Right lobe of liver (tissue), 6 donors: ENCODE results near the gene MAEL. TPM values are rescaled to one million over a fixed set of nuclear protein-coding genes. Genes with fewer than 3 reads are reported as not detected.

Source experiments
- ATAC-seq, 4 donors: fragments of 200-7000 bp; cut with Tn5 transposase; one replicate each; pipeline ENCODE4 v1.9.1; 2020; ENCODE audit warnings: mild to moderate bottlenecking in 4 of 4, moderate library complexity in 4 of 4
- DNase-seq, 3 donors: peaks; one replicate each; pipeline ENCODE4 v3.0.0-alpha.2; 2020
- H3K27ac ChIP-seq, 3 donors: fragments of 200-600 bp; one replicate each; pipeline ENCODE4 v1.8.0; 2022
- H3K27me3 ChIP-seq, 2 donors: fragments of 200-600 bp; one replicate each; pipeline ENCODE4 v1.8.0; 2022
- H3K36me3 ChIP-seq, 4 donors: fragments of 200-600 bp; sonication (generic) in 1 of 4; one replicate each; pipeline versions ENCODE4 v1.5.1 to v1.8.0; 2017 to 2022; ENCODE audit warnings: control low read depth in 1 of 4
- H3K4me1 ChIP-seq, 4 donors: fragments of 200-600 bp; sonication (generic) in 1 of 4; one replicate each; pipeline versions ENCODE4 v1.5.1 to v1.8.0; 2017 to 2022; ENCODE audit warnings: control low read depth in 1 of 4
- H3K4me3 ChIP-seq, 3 donors: fragments of 200-600 bp; one replicate each; pipeline ENCODE4 v1.8.0; 2022
- H3K9me3 ChIP-seq, 4 donors: fragments of 200-600 bp; sonication (generic) in 1 of 4; one replicate each; pipeline versions ENCODE4 v1.5.1 to v1.8.0; 2017 to 2022; ENCODE audit warnings: control low read depth in 1 of 4
- CTCF ChIP-seq, 4 donors: fragments of 200-600 bp in 3 of 4; fragments of 450-650 bp in 1 of 4; IDR thresholded peaks; one replicate each; pipeline versions ENCODE4 v1.5.1 to v1.8.0; 2016 to 2022; ENCODE audit warnings: antibody characterized with exemption in 4 of 4, mild to moderate bottlenecking in 2 of 4
- POLR2A ChIP-seq: fragments of 450-650 bp; IDR thresholded peaks from one replicate; pipeline ENCODE4 v1.6.1; 2017; ENCODE audit warnings: antibody characterized with exemption, mild to moderate bottlenecking
- WGBS: methylation state at CpG from one replicate; pipeline ENCODE4 v1.1.6; 2018; ENCODE audit warnings: low coverage, low lambda C conversion rate; ENCODE audit not compliant: insufficient coverage; ENCODE audit errors: missing lambda C conversion rate; 5-methylcytosine and 5-hydroxymethylcytosine counted together
- intact Hi-C, 2 donors: fragments of 100-400 bp; cut with DNase I; formaldehyde crosslinking; loops; one replicate each; pipeline versions ENCODE4 v1.11.2 to v1.14.1; 2022
- total RNA-seq, 6 experiments: library from RNA; depleted of rRNA in 2 of 6; stranded (reverse); fragments of >200 nt in 2 of 6; fragmentation: NEBNext Ultra II Directional in 3 of 6; extraction: Animal tissue kit (Norgen Biotek cat#: 25700) in 3 of 6; gene quantifications; one replicate each; pipeline versions ENCODE4 v1.1.0 to v1.2.4, GENCODE V29; 2016 to 2023
- donor health status: DM: no; HTN: yes; CAD: no.
- donor health status: DM: no; HTN: no; CAD: no.
- donor health status: DM: no; HTN: no; CAD: no.
- donor health status: DM: no; HTN: yes; CAD: no.
- donor health status: DM: no; HTN: yes; CAD: no.

Gene MAEL
- total RNA-seq, 6 experiments from 2014 or later = 0.15 TPM; not detected in 5

GRCh38 chr1:167054946-167055630, 66.0 kb downstream of the MAEL start:
- Histone ChIP-seq H3K4me3 (no peak overlapping the region), H3K4me1 (peaks cover 0 to 3% (median 0%) of the 10 kb centered on the region in 4 donors), H3K27me3 (no peaks in the 10 kb centered on the region), H3K36me3 (no peaks in the 10 kb centered on the region), H3K9me3 (no peaks in the 10 kb centered on the region), H3K27ac (no peak overlapping the region)
- intact Hi-C loops = loop anchor here (10.0 kb wide), 1 partner anchor 80 kb away; the partner anchor contains the start of gene ILDR2 (in 2 of the 2)
- DNase-seq = no peak
- ATAC-seq = no peak
- TF ChIP-seq CTCF (IDR thresholded peaks at IDR 0.05) (no peak), POLR2A (no peak)
- no CpG with 5 or more reads among the region's 14 CpGs for WGBS

- H3K4me1 ChIP-seq = peaks cover 0 to 3% (median 0%) of the 10 kb centered on the region in 4 donors
- no peak overlapping the region for H3K27ac ChIP-seq
- H3K27me3 ChIP-seq = no peaks in the 10 kb centered on the region
- no peak for DNase-seq
- no peak overlapping the region for H3K4me3 ChIP-seq
- 40% methylated on average over 9 of the region's 10 CpGs for WGBS
- intact Hi-C loops = loop anchor here (10.0 kb wide), 1 partner anchor 82 kb away; the partner anchor contains the start of gene ILDR2 (in 2 of the 2)
- no peak for ATAC-seq
- TF ChIP-seq CTCF (IDR thresholded peaks at IDR 0.05) (no peak), POLR2A (no peak)
- H3K9me3 ChIP-seq = no peaks in the 10 kb centered on the region
- no peaks in the 10 kb centered on the region for H3K36me3 ChIP-seq
Measured at GRCh38 chr1:167056529-167057231, 67.6 kb downstream of the MAEL start.

GRCh38 chr1:167057241-167057688, 68.2 kb downstream of the MAEL start:
- DNase-seq (peak in 2 of 3 donors; percentile 42 to 62), ATAC-seq (peak; percentile 81 to 89 (median 86))
- Histone ChIP-seq H3K27me3 (no peaks in the 10 kb centered on the region), H3K9me3 (no peaks in the 10 kb centered on the region), H3K4me3 (no peak overlapping the region), H3K4me1 (peaks cover 0 to 3% (median 0%) of the 10 kb centered on the region in 4 donors), H3K36me3 (no peaks in the 10 kb centered on the region), H3K27ac (no peak overlapping the region)
- WGBS = 36% methylated on average over 5 of the region's 6 CpGs
- TF ChIP-seq CTCF (IDR thresholded peaks at IDR 0.05) = peak; percentile 49 to 73 (median 62)
- TF ChIP-seq POLR2A = no peak
- intact Hi-C loops = loop anchor here (10.0 kb wide), 1 partner anchor 82 kb away; the partner anchor contains the start of gene ILDR2 (in 2 of the 2)

GRCh38 chr1:167059045-167059808, 70.1 kb downstream of the MAEL start:
- TF ChIP-seq CTCF (IDR thresholded peaks at IDR 0.05) = peak; percentile 92 to 97 (median 96)
- no peak for TF ChIP-seq POLR2A
- peak; percentile 67 to 88 (median 86) for ATAC-seq
- Histone ChIP-seq H3K4me3 (no peak overlapping the region), H3K4me1 (peaks cover 0 to 3% (median 0%) of the 10 kb centered on the region in 4 donors), H3K27me3 (no peaks in the 10 kb centered on the region), H3K9me3 (no peaks in the 10 kb centered on the region), H3K36me3 (no peaks in the 10 kb centered on the region), H3K27ac (no peak overlapping the region)
- DNase-seq = peak; percentile 62 to 70 (median 70)
- intact Hi-C loops = loop anchor here (10.0 kb wide), 1 partner anchor 84 kb away; the partner anchor contains the start of gene ILDR2 (in 2 of the 2)
- 12% methylated on average over 11 of the region's 17 CpGs for WGBS
